ENCODE data around the gene RNF168. TPM values are rescaled to one million over a fixed set of nuclear protein-coding genes. Genes with fewer than 3 reads are reported as not detected.

RNF168 gene
- total and polyA plus RNA-seq, 2 donors (not counting 1 experiment from before 2014, with no cell fraction given) = 3.4 to 42.7 TPM

DNA sequence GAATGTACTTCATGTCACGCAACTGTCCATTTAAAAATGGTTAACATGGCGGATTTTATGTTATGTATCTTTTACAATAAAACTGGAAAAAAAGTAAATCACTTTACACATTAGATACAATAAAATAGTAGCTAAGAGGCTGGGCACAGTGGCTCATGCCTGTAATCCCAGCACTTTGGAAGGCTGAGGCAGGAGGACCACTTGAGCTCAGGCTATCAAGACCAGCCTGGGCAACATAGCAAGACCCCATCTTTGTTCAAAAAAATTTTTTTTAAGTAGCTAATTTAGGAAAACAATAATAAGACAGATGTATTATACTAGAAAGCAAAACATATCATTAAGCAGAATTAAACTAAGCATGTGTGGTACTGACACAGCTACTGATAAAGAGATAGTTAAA lies 11.5 kb downstream of the RNF168 start:
- POLR2A ChIA-PET = no interaction called here
- intact Hi-C loops (cut with micrococcal nuclease) = no loop called here
- no peak overlapping the region for H3K4me3 ChIP-seq (ENCODE audit: control extremely low read depth in 1 of 5, extremely low read depth in 1 of 5, insufficient read depth in 1 of 5, low read depth in 2 of 5, low read length in 4 of 5)

GRCh38 chr3:196489747-196490146 lies 13.8 kb downstream of the RNF168 start:
- WGBS (ENCODE audit: insufficient coverage) = 93% methylated on average over 8 of the region's 10 CpGs
- no peaks in the 10 kb centered on the region for H3K9me3 Mint-ChIP-seq (ENCODE audit: insufficient read depth)
- Histone ChIP-seq H3K36me3 (replicated peaks in 1 of 2; ENCODE audit: control extremely low read depth in 1 of 2, control insufficient read depth in 1 of 2, extremely low read depth in 1 of 2, insufficient read depth in 2 of 2, low read length in 1 of 2) (peaks cover 9 to 33% of the 10 kb centered on the region in 2 experiments), H2AFZ (ENCODE audit: insufficient read depth, low read depth, low read length, poor library complexity, severe bottlenecking) (no peak overlapping the region), H4K20me1 (ENCODE audit: control insufficient read depth, insufficient read depth, low read length, poor library complexity, severe bottlenecking) (peaks cover 59% of the 10 kb centered on the region), H3K4me3 (ENCODE audit: control extremely low read depth in 1 of 5, extremely low read depth in 1 of 5, insufficient read depth in 1 of 5, low read depth in 2 of 5, low read length in 4 of 5) (no peak overlapping the region), H3K27ac (ENCODE audit: low read length in 2 of 2) (no peak overlapping the region), H3K27me3 (replicated peaks in 1 of 4; ENCODE audit: control extremely low read depth in 1 of 4, control insufficient read depth in 3 of 4, insufficient read depth in 4 of 4, low read length in 3 of 4) (no peaks in the 10 kb centered on the region), H3K9ac (ENCODE audit: low read length) (no peak overlapping the region), H3K79me2 (ENCODE audit: control insufficient read depth, insufficient read depth, low read length) (peaks cover 61% of the 10 kb centered on the region), H3K4me2 (replicated peaks; ENCODE audit: low read depth, low read length, poor library complexity, severe bottlenecking) (no peak overlapping the region), H3K4me1 (ENCODE audit: control insufficient read depth in 2 of 2, insufficient read depth in 2 of 2, low read length in 2 of 2) (no peaks in the 10 kb centered on the region), H3K9me3 (ENCODE audit: control extremely low read depth in 1 of 3, control insufficient read depth in 2 of 3, insufficient read depth in 1 of 3, low read length in 2 of 3) (no peaks in the 10 kb centered on the region)
- ChIA-PET CTCF (interaction anchor here (1.1 kb wide), 1 partner anchor 12 kb away, joined by 3 read pairs; no protein-coding TSS in a partner anchor), POLR2A (no interaction called here)
- no peak for ATAC-seq (ENCODE audit: low read depth)
- H3K27ac Mint-ChIP-seq = no peak overlapping the region
- peaks cover 7% of the 10 kb centered on the region for H3K4me1 Mint-ChIP-seq
- no peak overlapping the region for H3K4me3 Mint-ChIP-seq
- intact Hi-C loops (cut with micrococcal nuclease) = no loop called here
- no peaks in the 10 kb centered on the region for H3K27me3 Mint-ChIP-seq
- DNase-seq = no peak
- TF ChIP-seq CTCF (IDR thresholded peaks at IDR 0.05) (no peak), EZH2 (IDR thresholded peaks at IDR 0.05; ENCODE audit: borderline replicate concordance, insufficient read depth, low read depth, low read length, poor library complexity, severe bottlenecking) (no peak)

More for the DNA sequence above, 11.5 kb downstream of the RNF168 start:
- Histone ChIP-seq H3K4me1 (ENCODE audit: control insufficient read depth in 2 of 2, insufficient read depth in 2 of 2, low read length in 2 of 2) (no peaks in the 10 kb centered on the region), H2AFZ (ENCODE audit: insufficient read depth, low read depth, low read length, poor library complexity, severe bottlenecking) (no peak overlapping the region), H3K36me3 (replicated peaks in 1 of 2; ENCODE audit: control extremely low read depth in 1 of 2, control insufficient read depth in 1 of 2, extremely low read depth in 1 of 2, insufficient read depth in 2 of 2, low read length in 1 of 2) (peaks cover 4 to 16% of the 10 kb centered on the region in 2 experiments), H3K9me3 (ENCODE audit: control extremely low read depth in 1 of 3, control insufficient read depth in 2 of 3, insufficient read depth in 1 of 3, low read length in 2 of 3) (no peaks in the 10 kb centered on the region), H3K9ac (ENCODE audit: low read length) (no peak overlapping the region), H3K27ac (ENCODE audit: low read length in 2 of 2) (no peak overlapping the region), H4K20me1 (ENCODE audit: control insufficient read depth, insufficient read depth, low read length, poor library complexity, severe bottlenecking) (peaks cover 79% of the 10 kb centered on the region), H3K79me2 (ENCODE audit: control insufficient read depth, insufficient read depth, low read length) (peaks cover 80% of the 10 kb centered on the region), H3K4me2 (replicated peaks; ENCODE audit: low read depth, low read length, poor library complexity, severe bottlenecking) (no peak overlapping the region), H3K27me3 (replicated peaks in 1 of 4; ENCODE audit: control extremely low read depth in 1 of 4, control insufficient read depth in 3 of 4, insufficient read depth in 4 of 4, low read length in 3 of 4) (no peaks in the 10 kb centered on the region)
- DNase-seq (no peak), ATAC-seq (ENCODE audit: low read depth) (no peak)
- no peak overlapping the region for H3K27ac Mint-ChIP-seq
- no CpG with 5 or more reads among the region's 2 CpGs for WGBS (ENCODE audit: insufficient coverage)
- CTCF ChIA-PET = no interaction called here
- peaks cover 14% of the 10 kb centered on the region for H3K4me1 Mint-ChIP-seq
- H3K27me3 Mint-ChIP-seq = no peaks in the 10 kb centered on the region
- no peaks in the 10 kb centered on the region for H3K9me3 Mint-ChIP-seq (ENCODE audit: insufficient read depth)
- no peak for TF ChIP-seq CTCF (IDR thresholded peaks at IDR 0.05)
- TF ChIP-seq EZH2 (IDR thresholded peaks at IDR 0.05; ENCODE audit: borderline replicate concordance, insufficient read depth, low read depth, low read length, poor library complexity, severe bottlenecking) = no peak
- no peak overlapping the region for H3K4me3 Mint-ChIP-seq

Measured in B cell (primary cell).